Adrenal gland (tissue), 5 donors: ENCODE data around the gene ADK.

ENCODE experiments used
- CTCF ChIP-seq, 6 experiments: fragments of 450-650 bp in 4 of 6; fragments of 200-600 bp in 2 of 6; sonication (generic) in 1 of 6; IDR thresholded peaks; 1 replicate in 5 of 6; 2 replicates in 1 of 6; pipeline versions ENCODE4 v1.5.1 to v1.8.0; 2016 to 2021; ENCODE audit warnings: antibody characterized with exemption in 6 of 6, mild to moderate bottlenecking in 2 of 6, moderate library complexity in 1 of 6
- POLR2A ChIP-seq, 2 donors: fragments of 450-650 bp; IDR thresholded peaks; one replicate each; pipeline ENCODE4 v1.6.1; 2017; ENCODE audit warnings: antibody characterized with exemption in 2 of 2, mild to moderate bottlenecking in 2 of 2, moderate library complexity in 1 of 2
- donor health status: DM: no; HTN: no; CAD: no.

GRCh38 chr10:74675484-74675883 is 524.5 kb downstream of the ADK start:
- no peak for TF ChIP-seq CTCF (IDR thresholded peaks at IDR 0.05)
- no peak for TF ChIP-seq POLR2A (IDR thresholded peaks at IDR 0.05)
